GM12892 (cell line): ENCODE measurements around the gene WDR1.

ENCODE experiments used
- DNase-seq: peaks from one replicate; pipeline ENCODE4 v3.0.0; 2011; ENCODE audit not compliant: insufficient read length
- FAIRE-seq: peaks from 2 replicates; lab custom pipeline; 2011; peaks lifted over from hg19 to GRCh38; lab: Jason Lieb, UNC
- POLR2A ChIP-seq: IDR thresholded peaks from 2 replicates; pipeline ENCODE4 v1.6.1; 2011; ENCODE audit warnings: low read depth, low read length, control low read depth
- POLR2AphosphoS5 ChIP-seq: IDR thresholded peaks from 2 replicates; pipeline ENCODE4 v1.6.1; 2011; ENCODE audit warnings: low read depth, low read length, control low read depth
- TAF1 ChIP-seq: IDR thresholded peaks from 2 replicates; pipeline ENCODE4 v1.6.1; 2011; ENCODE audit warnings: low read depth, mild to moderate bottlenecking, control low read depth, low read length, borderline replicate concordance

Gene WDR1

GRCh38 chr4:10054571-10055041 is 62.0 kb downstream of the WDR1 start:
- FAIRE-seq (no peak), DNase-seq (no peak)
- TF ChIP-seq TAF1, result no peak
- TF ChIP-seq POLR2A, result no peak
- no peak for TF ChIP-seq POLR2AphosphoS5

- no peak for FAIRE-seq
- TF ChIP-seq POLR2AphosphoS5, result no peak
- no peak for TF ChIP-seq POLR2A
- TF ChIP-seq TAF1, result no peak
- no peak for DNase-seq
These were observed 62.8 kb downstream of the WDR1 start for GRCh38 chr4:10053635-10054453.

GRCh38 chr4:10051517-10052135 is 65.0 kb downstream of the WDR1 start:
- FAIRE-seq (no peak), DNase-seq (no peak)
- no peak for TF ChIP-seq POLR2AphosphoS5
- TF ChIP-seq POLR2A, result no peak
- TF ChIP-seq TAF1, result no peak

- TF ChIP-seq POLR2A (no peak), TAF1 (no peak)
- FAIRE-seq, result no peak
These were observed 65.9 kb downstream of the WDR1 start for GRCh38 chr4:10050721-10051120.

GRCh38 chr4:10050261-10050661 is 66.3 kb downstream of the WDR1 start:
- no peak for FAIRE-seq
- TF ChIP-seq POLR2AphosphoS5, result no peak
- DNase-seq, result no peak

More at GRCh38 chr4:10050721-10051120, 65.9 kb downstream of the WDR1 start:
- no peak for DNase-seq

GRCh38 chr4:10048941-10049697 is 67.5 kb downstream of the WDR1 start:
- no peak for TF ChIP-seq POLR2A
- FAIRE-seq (no peak), DNase-seq (no peak)

GRCh38 chr4:10047967-10048366 is 68.6 kb downstream of the WDR1 start:
- TF ChIP-seq POLR2AphosphoS5, result no peak
- TF ChIP-seq TAF1, result no peak
- TF ChIP-seq POLR2A, result no peak
- DNase-seq (no peak), FAIRE-seq (no peak)

GRCh38 chr4:10046471-10046870 is 70.1 kb downstream of the WDR1 start:
- FAIRE-seq (no peak), DNase-seq (no peak)
- no peak for TF ChIP-seq POLR2A
- no peak for TF ChIP-seq POLR2AphosphoS5
- TF ChIP-seq TAF1, result no peak

- no peak for FAIRE-seq
These were observed 71.1 kb downstream of the WDR1 start for GRCh38 chr4:10045481-10045880.

GRCh38 chr4:10041036-10041435 is 75.6 kb downstream of the WDR1 start:
- DNase-seq, result no peak
- peak; percentile 36 for FAIRE-seq
- TF ChIP-seq POLR2A (no peak), TAF1 (no peak), POLR2AphosphoS5 (no peak)

More at GRCh38 chr4:10045481-10045880, 71.1 kb downstream of the WDR1 start:
- DNase-seq, result no peak
- TF ChIP-seq POLR2A (no peak), TAF1 (no peak), POLR2AphosphoS5 (no peak)

- no peak for FAIRE-seq
- TF ChIP-seq TAF1 (no peak), POLR2A (no peak), POLR2AphosphoS5 (no peak)
These were observed 76.3 kb downstream of the WDR1 start for GRCh38 chr4:10040049-10040892.

More at GRCh38 chr4:10040049-10040892, 76.3 kb downstream of the WDR1 start:
- no peak for DNase-seq
